Calu3 (cell line): ENCODE results near the gene GHSR. TPM values are rescaled to one million over a fixed set of nuclear protein-coding genes. Genes with fewer than 3 reads are reported as not detected.

Experiments used
- BruUV-seq: library from RNA; stranded (reverse); fragments of 400-500 nt; replicated peaks from 2 replicates; lab custom pipeline; 2021; lab: Mats Ljungman, UMichigan
- CTCF ChIA-PET: fragments of 300-600 bp; sonication (Branson Sonifier 250); formaldehyde crosslinking; loops from one replicate; lab custom pipeline; 2022; ENCODE audit warnings: antibody characterized with exemption; lab: Charles Lee
- DNase-seq: peaks from one replicate; pipeline ENCODE4 v3.0.0; 2022
- H3K27ac Mint-ChIP-seq: one replicate; pipeline ENCODE4 v1.8.0; 2022; ENCODE audit warnings: mixed read lengths; ENCODE audit not compliant: unreplicated experiment
- H3K27me3 Mint-ChIP-seq: one replicate; pipeline ENCODE4 v1.8.0; 2022; ENCODE audit warnings: mixed read lengths; ENCODE audit not compliant: unreplicated experiment
- H3K36me3 Mint-ChIP-seq: one replicate; pipeline ENCODE4 v1.8.0; 2022; ENCODE audit warnings: mild to moderate bottlenecking, moderate library complexity, mixed read lengths; ENCODE audit not compliant: insufficient read depth, unreplicated experiment
- H3K4me1 Mint-ChIP-seq: one replicate; pipeline ENCODE4 v1.8.0; 2022; ENCODE audit warnings: mild to moderate bottlenecking, low read depth, mixed read lengths; ENCODE audit not compliant: unreplicated experiment
- H3K4me3 Mint-ChIP-seq: one replicate; pipeline ENCODE4 v1.8.0; 2022; ENCODE audit warnings: mild to moderate bottlenecking, low read depth, moderate library complexity, mixed read lengths; ENCODE audit not compliant: unreplicated experiment
- H3K9me3 Mint-ChIP-seq: one replicate; pipeline ENCODE4 v1.8.0; 2022; ENCODE audit warnings: low read depth, mixed read lengths; ENCODE audit not compliant: unreplicated experiment
- CTCF ChIP-seq: fragments of 200-600 bp; IDR thresholded peaks from one replicate; pipeline ENCODE4 v1.8.0; 2022; ENCODE audit warnings: antibody characterized with exemption; ENCODE audit not compliant: unreplicated experiment
- intact Hi-C: fragments of 100-400 bp; cut with micrococcal nuclease; formaldehyde crosslinking; loops from one replicate; pipeline ENCODE4 v1.10.0; 2022; ENCODE audit not compliant: unreplicated experiment
- total RNA-seq: library from RNA; stranded (reverse); gene quantifications from 2 replicates; pipeline ENCODE4 v1.2.3, GENCODE V29; 2022

GHSR gene
- total RNA-seq, 1 experiment from 2014 or later, result not detected

- H3K4me1 Mint-ChIP-seq, result peaks cover 20% of the 10 kb centered on the region
- no peak overlapping the region for H3K4me3 Mint-ChIP-seq
- intact Hi-C loops, result loop anchor here (5.0 kb wide), 1 partner anchor 54 kb away; no protein-coding TSS in a partner anchor
- no peak for DNase-seq
- no peaks in the 10 kb centered on the region for H3K27me3 Mint-ChIP-seq
- no peaks in the 10 kb centered on the region for H3K36me3 Mint-ChIP-seq
- TF ChIP-seq CTCF, result peak; percentile 97
- peaks cover 3% of the 10 kb centered on the region for H3K9me3 Mint-ChIP-seq
- BruUV-seq, result no TSS peak
- CTCF ChIA-PET, result interaction anchor here (0.5 to 2.3 kb wide), 20 partner anchors 9 to 501 kb away, joined by 3 to 23 read pairs (median 4); partner anchors contain the start of gene TNFSF10
- H3K27ac Mint-ChIP-seq, result no peak overlapping the region
Observed at GRCh38 chr3:172461530-172462138, 13.4 kb upstream of the GHSR start.

- intact Hi-C loops, result no loop called here
- no peak for DNase-seq
- no peaks in the 10 kb centered on the region for H3K27me3 Mint-ChIP-seq
Observed at GRCh38 chr3:172456404-172456803, 8.1 kb upstream of the GHSR start.

GRCh38 chr3:172454180-172454579 is 5.9 kb upstream of the GHSR start:
- no peak for TF ChIP-seq CTCF
- no peak for DNase-seq
- no peak overlapping the region for H3K4me3 Mint-ChIP-seq
- H3K27ac Mint-ChIP-seq, result no peak overlapping the region
- no peaks in the 10 kb centered on the region for H3K4me1 Mint-ChIP-seq
- CTCF ChIA-PET, result no interaction called here
- BruUV-seq, result no TSS peak
- H3K27me3 Mint-ChIP-seq, result peaks cover 8% of the 10 kb centered on the region
- intact Hi-C loops, result no loop called here
- no peaks in the 10 kb centered on the region for H3K36me3 Mint-ChIP-seq
- H3K9me3 Mint-ChIP-seq, result no peaks in the 10 kb centered on the region

More at GRCh38 chr3:172456404-172456803, 8.1 kb upstream of the GHSR start:
- Mint-ChIP-seq H3K4me3 (no peak overlapping the region), H3K27ac (no peak overlapping the region), H3K36me3 (no peaks in the 10 kb centered on the region), H3K9me3 (no peaks in the 10 kb centered on the region), H3K4me1 (no peaks in the 10 kb centered on the region)
- no peak for TF ChIP-seq CTCF
- CTCF ChIA-PET, result no interaction called here
- no TSS peak for BruUV-seq

GRCh38 chr3:172449466-172450149 is 1.4 kb upstream of the GHSR start:
- no peak for TF ChIP-seq CTCF

More at GRCh38 chr3:172449466-172450149, 1.4 kb upstream of the GHSR start:
- peak; percentile 46 for DNase-seq
- CTCF ChIA-PET, result no interaction called here
- BruUV-seq, result no TSS peak
- H3K27me3 Mint-ChIP-seq, result peaks cover 35% of the 10 kb centered on the region
- H3K4me3 Mint-ChIP-seq, result no peak overlapping the region
- intact Hi-C loops, result no loop called here
- peaks cover 7% of the 10 kb centered on the region for H3K9me3 Mint-ChIP-seq
- H3K4me1 Mint-ChIP-seq, result no peaks in the 10 kb centered on the region
- no peak overlapping the region for H3K27ac Mint-ChIP-seq
- H3K36me3 Mint-ChIP-seq, result no peaks in the 10 kb centered on the region
